GM23338 (cell line): ENCODE data around the gene HOXC12. TPM values are rescaled to one million over a fixed set of nuclear protein-coding genes. Genes with fewer than 3 reads are reported as not detected.

Experiments
- ATAC-seq: fragments of 200-7000 bp; cut with Tn5 transposase; 3 replicates; pipeline ENCODE4 v1.9.1; 2020
- DNase-seq: peaks from one replicate; pipeline ENCODE4 v3.0.0-alpha.2; 2015; ENCODE audit warnings: low spot score
- H2AFZ ChIP-seq: fragments of 200-600 bp; sonication (generic); 2 replicates; pipeline ENCODE4 v1.8.0; 2016; ENCODE audit warnings: antibody characterized with exemption, mild to moderate bottlenecking, moderate library complexity
- H3F3A ChIP-seq: fragments of 200-600 bp; sonication (generic); replicated peaks from 2 replicates; pipeline ENCODE4 v1.8.0; 2017; ENCODE audit warnings: antibody characterized with exemption, mixed run types, low read depth
- H3K27ac ChIP-seq: fragments of 200-600 bp; sonication (generic); 2 replicates; pipeline ENCODE4 v1.6.1; 2016; ENCODE audit warnings: low read depth
- H3K27me3 ChIP-seq: fragments of 200-600 bp; sonication (generic); 2 replicates; pipeline ENCODE4 v1.8.0; 2016; ENCODE audit warnings: mild to moderate bottlenecking, mixed run types, moderate library complexity; ENCODE audit not compliant: insufficient read depth
- H3K36me3 ChIP-seq: fragments of 200-600 bp; sonication (generic); 2 replicates; pipeline ENCODE4 v1.8.0; 2016; ENCODE audit warnings: mild to moderate bottlenecking; ENCODE audit not compliant: insufficient read depth
- H3K4me1 ChIP-seq: fragments of 200-600 bp; sonication (generic); 2 replicates; pipeline ENCODE4 v1.8.0; 2016; ENCODE audit warnings: mild to moderate bottlenecking, moderate library complexity; ENCODE audit not compliant: insufficient read depth
- H3K4me2 ChIP-seq: fragments of 200-600 bp; sonication (generic); 2 replicates; pipeline ENCODE4 v1.7.1; 2017; ENCODE audit warnings: mixed run types
- H3K4me3 ChIP-seq: fragments of 200-600 bp; sonication (generic); 2 replicates; pipeline ENCODE4 v1.6.1; 2016; ENCODE audit warnings: mixed run types
- H3K79me2 ChIP-seq: fragments of 200-600 bp; sonication (generic); replicated peaks from 2 replicates; pipeline ENCODE4 v1.8.0; 2017; ENCODE audit warnings: mild to moderate bottlenecking; ENCODE audit not compliant: insufficient read depth
- H3K9me2 ChIP-seq: fragments of 200-600 bp; sonication (generic); 2 replicates; pipeline ENCODE4 v1.8.0; 2017; ENCODE audit not compliant: insufficient read depth
- H4K20me1 ChIP-seq: fragments of 200-600 bp; sonication (generic); replicated peaks from 2 replicates; pipeline ENCODE4 v1.8.0; 2017; ENCODE audit warnings: mild to moderate bottlenecking; ENCODE audit not compliant: insufficient read depth
- H3K27ac Mint-ChIP-seq: 2 replicates; pipeline ENCODE4 v1.8.0; 2020; ENCODE audit warnings: inconsistent platforms, mild to moderate bottlenecking, moderate library complexity, mixed read lengths
- H3K27me3 Mint-ChIP-seq: 3 replicates; pipeline ENCODE4 v1.8.0; 2022; ENCODE audit warnings: low read depth, mild to moderate bottlenecking, moderate library complexity, mixed read lengths, inconsistent platforms; ENCODE audit not compliant: insufficient read depth, poor library complexity
- H3K36me3 Mint-ChIP-seq: 3 replicates; pipeline ENCODE4 v1.8.0; 2021; ENCODE audit warnings: low read depth, mild to moderate bottlenecking, inconsistent platforms, moderate library complexity, mixed read lengths
- H3K4me1 Mint-ChIP-seq: 3 replicates; pipeline ENCODE4 v1.8.0; 2020; ENCODE audit warnings: mild to moderate bottlenecking, inconsistent platforms, mixed read lengths
- H3K4me3 Mint-ChIP-seq: 3 replicates; pipeline ENCODE4 v1.8.0; 2021; ENCODE audit warnings: moderate library complexity, mild to moderate bottlenecking, inconsistent platforms, mixed read lengths
- H3K9me3 Mint-ChIP-seq: 3 replicates; pipeline ENCODE4 v1.8.0; 2020; ENCODE audit warnings: moderate library complexity, mild to moderate bottlenecking, inconsistent platforms, mixed read lengths
- CREB1 ChIP-seq: fragments of 250-450 bp; sonication (Bioruptor Pico); IDR thresholded peaks from 2 replicates; pipeline ENCODE4 v1.5.0; 2020; ENCODE audit warnings: low read depth, mild to moderate bottlenecking, moderate library complexity
- EZH2 ChIP-seq: fragments of 200-600 bp; sonication (generic); IDR thresholded peaks from one replicate; pipeline ENCODE4 v1.8.0; 2017; ENCODE audit warnings: antibody characterized with exemption, mild to moderate bottlenecking, low read depth; ENCODE audit not compliant: unreplicated experiment
- EZH2phosphoT487 ChIP-seq: fragments of 200-600 bp; sonication (generic); IDR thresholded peaks from one replicate; pipeline ENCODE4 v1.8.1; 2018; ENCODE audit warnings: antibody characterized with exemption; ENCODE audit not compliant: unreplicated experiment
- JUNB ChIP-seq: IDR thresholded peaks from one replicate; pipeline ENCODE4 v1.6.1; 2016; ENCODE audit warnings: antibody characterized with exemption; ENCODE audit not compliant: unreplicated experiment
- NANOG ChIP-seq: IDR thresholded peaks from 2 replicates; pipeline ENCODE4 v1.6.1; 2016; ENCODE audit warnings: antibody characterized with exemption, borderline replicate concordance
- POLR2AphosphoS5 ChIP-seq: IDR thresholded peaks from 2 replicates; pipeline ENCODE4 v1.6.1; 2016; ENCODE audit warnings: antibody characterized with exemption, low read depth
- STAT1 ChIP-seq: IDR thresholded peaks from one replicate; pipeline ENCODE4 v1.6.1; 2016; ENCODE audit warnings: antibody characterized with exemption; ENCODE audit not compliant: unreplicated experiment
- ZNF114 ChIP-seq: fragments of 250-450 bp; sonication (Bioruptor Pico); IDR thresholded peaks from 2 replicates; pipeline ENCODE4 v1.5.0; 2020; ENCODE audit warnings: mild to moderate bottlenecking, moderate library complexity
- ZNF331 ChIP-seq: fragments of 250-450 bp; sonication (Bioruptor Pico); IDR thresholded peaks from 2 replicates; pipeline ENCODE4 v1.5.0; 2020; ENCODE audit warnings: low read depth, mild to moderate bottlenecking, moderate library complexity
- polyA plus RNA-seq: library from polyadenylated mRNA; unstranded; fragments of >200 nt; fragmentation: Nextera tagmentation; extraction: Ambion mirVana; gene quantifications from 2 replicates; pipeline ENCODE4 v1.2.1, GENCODE V29; 2016
- total RNA-seq: library from RNA; depleted of rRNA; stranded (reverse); fragments of >200 nt; shearing (Covaris generic); gene quantifications from 2 replicates; pipeline ENCODE4 v1.2.3, GENCODE V29; 2014
- TF ChIP-seq, protein P1 (sequence below): IDR thresholded peaks from one replicate; pipeline ENCODE4 v1.6.1; 2018; ENCODE audit warnings: antibody characterized with exemption; ENCODE audit not compliant: unreplicated experiment
- TF ChIP-seq, protein P2 (sequence below): fragments of 250-450 bp; sonication (Bioruptor Pico); IDR thresholded peaks from 2 replicates; pipeline ENCODE4 v1.5.0; 2020; ENCODE audit warnings: mild to moderate bottlenecking, moderate library complexity
- TF ChIP-seq, protein P3 (sequence below), 2 experiments: fragments of 200-600 bp in 1 of 2; sonication (generic) in 1 of 2; conservative IDR thresholded peaks; 2 replicates each; pipeline versions ENCODE4 v1.5.1 to v1.6.1; 2016 to 2017; ENCODE audit warnings: antibody characterized with exemption in 2 of 2, low read depth in 2 of 2, mild to moderate bottlenecking in 2 of 2, moderate library complexity in 1 of 2
- TF ChIP-seq, protein P4 (sequence below): IDR thresholded peaks from 2 replicates; pipeline ENCODE4 v1.6.1; 2016; ENCODE audit warnings: antibody characterized with exemption

The HOXC12 gene
- total and polyA plus RNA-seq, 2 experiments from 2014 or later = not detected

- Histone ChIP-seq H3K79me2 (no peaks in the 10 kb centered on the region), H3K36me3 (no peaks in the 10 kb centered on the region), H3K27ac (no peak overlapping the region), H3K9me2 (no peaks in the 10 kb centered on the region), H4K20me1 (peaks cover 24% of the 10 kb centered on the region), H3K4me1 (peaks cover 7% of the 10 kb centered on the region; the same call in 1 of the 2 replicates), H3K27me3 (peaks cover 100% of the 10 kb centered on the region), H3K4me2 (no peak overlapping the region), H2AFZ (no peak overlapping the region), H3K4me3 (no peak overlapping the region), H3F3A (peaks cover 15% of the 10 kb centered on the region; the same call in 1 of the 2 replicates)
- H3K4me3 Mint-ChIP-seq = no peak overlapping the region
- H3K27me3 Mint-ChIP-seq = peaks cover 77% of the 10 kb centered on the region
- H3K36me3 Mint-ChIP-seq = no peaks in the 10 kb centered on the region
- ATAC-seq = no peak
- TF ChIP-seq STAT1 (no peak), JUNB (no peak), EZH2 (no peak), ZNF331 (CRISPR knock-in tag) (no peak), CREB1 (CRISPR knock-in tag) (no peak), EZH2phosphoT487 (no peak), ZNF114 (CRISPR knock-in tag) (no peak), POLR2AphosphoS5 (no peak), NANOG (no peak)
- TF ChIP-seq, protein P1, sequence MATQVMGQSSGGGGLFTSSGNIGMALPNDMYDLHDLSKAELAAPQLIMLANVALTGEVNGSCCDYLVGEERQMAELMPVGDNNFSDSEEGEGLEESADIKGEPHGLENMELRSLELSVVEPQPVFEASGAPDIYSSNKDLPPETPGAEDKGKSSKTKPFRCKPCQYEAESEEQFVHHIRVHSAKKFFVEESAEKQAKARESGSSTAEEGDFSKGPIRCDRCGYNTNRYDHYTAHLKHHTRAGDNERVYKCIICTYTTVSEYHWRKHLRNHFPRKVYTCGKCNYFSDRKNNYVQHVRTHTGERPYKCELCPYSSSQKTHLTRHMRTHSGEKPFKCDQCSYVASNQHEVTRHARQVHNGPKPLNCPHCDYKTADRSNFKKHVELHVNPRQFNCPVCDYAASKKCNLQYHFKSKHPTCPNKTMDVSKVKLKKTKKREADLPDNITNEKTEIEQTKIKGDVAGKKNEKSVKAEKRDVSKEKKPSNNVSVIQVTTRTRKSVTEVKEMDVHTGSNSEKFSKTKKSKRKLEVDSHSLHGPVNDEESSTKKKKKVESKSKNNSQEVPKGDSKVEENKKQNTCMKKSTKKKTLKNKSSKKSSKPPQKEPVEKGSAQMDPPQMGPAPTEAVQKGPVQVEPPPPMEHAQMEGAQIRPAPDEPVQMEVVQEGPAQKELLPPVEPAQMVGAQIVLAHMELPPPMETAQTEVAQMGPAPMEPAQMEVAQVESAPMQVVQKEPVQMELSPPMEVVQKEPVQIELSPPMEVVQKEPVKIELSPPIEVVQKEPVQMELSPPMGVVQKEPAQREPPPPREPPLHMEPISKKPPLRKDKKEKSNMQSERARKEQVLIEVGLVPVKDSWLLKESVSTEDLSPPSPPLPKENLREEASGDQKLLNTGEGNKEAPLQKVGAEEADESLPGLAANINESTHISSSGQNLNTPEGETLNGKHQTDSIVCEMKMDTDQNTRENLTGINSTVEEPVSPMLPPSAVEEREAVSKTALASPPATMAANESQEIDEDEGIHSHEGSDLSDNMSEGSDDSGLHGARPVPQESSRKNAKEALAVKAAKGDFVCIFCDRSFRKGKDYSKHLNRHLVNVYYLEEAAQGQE = no peak
- TF ChIP-seq, protein P2, sequence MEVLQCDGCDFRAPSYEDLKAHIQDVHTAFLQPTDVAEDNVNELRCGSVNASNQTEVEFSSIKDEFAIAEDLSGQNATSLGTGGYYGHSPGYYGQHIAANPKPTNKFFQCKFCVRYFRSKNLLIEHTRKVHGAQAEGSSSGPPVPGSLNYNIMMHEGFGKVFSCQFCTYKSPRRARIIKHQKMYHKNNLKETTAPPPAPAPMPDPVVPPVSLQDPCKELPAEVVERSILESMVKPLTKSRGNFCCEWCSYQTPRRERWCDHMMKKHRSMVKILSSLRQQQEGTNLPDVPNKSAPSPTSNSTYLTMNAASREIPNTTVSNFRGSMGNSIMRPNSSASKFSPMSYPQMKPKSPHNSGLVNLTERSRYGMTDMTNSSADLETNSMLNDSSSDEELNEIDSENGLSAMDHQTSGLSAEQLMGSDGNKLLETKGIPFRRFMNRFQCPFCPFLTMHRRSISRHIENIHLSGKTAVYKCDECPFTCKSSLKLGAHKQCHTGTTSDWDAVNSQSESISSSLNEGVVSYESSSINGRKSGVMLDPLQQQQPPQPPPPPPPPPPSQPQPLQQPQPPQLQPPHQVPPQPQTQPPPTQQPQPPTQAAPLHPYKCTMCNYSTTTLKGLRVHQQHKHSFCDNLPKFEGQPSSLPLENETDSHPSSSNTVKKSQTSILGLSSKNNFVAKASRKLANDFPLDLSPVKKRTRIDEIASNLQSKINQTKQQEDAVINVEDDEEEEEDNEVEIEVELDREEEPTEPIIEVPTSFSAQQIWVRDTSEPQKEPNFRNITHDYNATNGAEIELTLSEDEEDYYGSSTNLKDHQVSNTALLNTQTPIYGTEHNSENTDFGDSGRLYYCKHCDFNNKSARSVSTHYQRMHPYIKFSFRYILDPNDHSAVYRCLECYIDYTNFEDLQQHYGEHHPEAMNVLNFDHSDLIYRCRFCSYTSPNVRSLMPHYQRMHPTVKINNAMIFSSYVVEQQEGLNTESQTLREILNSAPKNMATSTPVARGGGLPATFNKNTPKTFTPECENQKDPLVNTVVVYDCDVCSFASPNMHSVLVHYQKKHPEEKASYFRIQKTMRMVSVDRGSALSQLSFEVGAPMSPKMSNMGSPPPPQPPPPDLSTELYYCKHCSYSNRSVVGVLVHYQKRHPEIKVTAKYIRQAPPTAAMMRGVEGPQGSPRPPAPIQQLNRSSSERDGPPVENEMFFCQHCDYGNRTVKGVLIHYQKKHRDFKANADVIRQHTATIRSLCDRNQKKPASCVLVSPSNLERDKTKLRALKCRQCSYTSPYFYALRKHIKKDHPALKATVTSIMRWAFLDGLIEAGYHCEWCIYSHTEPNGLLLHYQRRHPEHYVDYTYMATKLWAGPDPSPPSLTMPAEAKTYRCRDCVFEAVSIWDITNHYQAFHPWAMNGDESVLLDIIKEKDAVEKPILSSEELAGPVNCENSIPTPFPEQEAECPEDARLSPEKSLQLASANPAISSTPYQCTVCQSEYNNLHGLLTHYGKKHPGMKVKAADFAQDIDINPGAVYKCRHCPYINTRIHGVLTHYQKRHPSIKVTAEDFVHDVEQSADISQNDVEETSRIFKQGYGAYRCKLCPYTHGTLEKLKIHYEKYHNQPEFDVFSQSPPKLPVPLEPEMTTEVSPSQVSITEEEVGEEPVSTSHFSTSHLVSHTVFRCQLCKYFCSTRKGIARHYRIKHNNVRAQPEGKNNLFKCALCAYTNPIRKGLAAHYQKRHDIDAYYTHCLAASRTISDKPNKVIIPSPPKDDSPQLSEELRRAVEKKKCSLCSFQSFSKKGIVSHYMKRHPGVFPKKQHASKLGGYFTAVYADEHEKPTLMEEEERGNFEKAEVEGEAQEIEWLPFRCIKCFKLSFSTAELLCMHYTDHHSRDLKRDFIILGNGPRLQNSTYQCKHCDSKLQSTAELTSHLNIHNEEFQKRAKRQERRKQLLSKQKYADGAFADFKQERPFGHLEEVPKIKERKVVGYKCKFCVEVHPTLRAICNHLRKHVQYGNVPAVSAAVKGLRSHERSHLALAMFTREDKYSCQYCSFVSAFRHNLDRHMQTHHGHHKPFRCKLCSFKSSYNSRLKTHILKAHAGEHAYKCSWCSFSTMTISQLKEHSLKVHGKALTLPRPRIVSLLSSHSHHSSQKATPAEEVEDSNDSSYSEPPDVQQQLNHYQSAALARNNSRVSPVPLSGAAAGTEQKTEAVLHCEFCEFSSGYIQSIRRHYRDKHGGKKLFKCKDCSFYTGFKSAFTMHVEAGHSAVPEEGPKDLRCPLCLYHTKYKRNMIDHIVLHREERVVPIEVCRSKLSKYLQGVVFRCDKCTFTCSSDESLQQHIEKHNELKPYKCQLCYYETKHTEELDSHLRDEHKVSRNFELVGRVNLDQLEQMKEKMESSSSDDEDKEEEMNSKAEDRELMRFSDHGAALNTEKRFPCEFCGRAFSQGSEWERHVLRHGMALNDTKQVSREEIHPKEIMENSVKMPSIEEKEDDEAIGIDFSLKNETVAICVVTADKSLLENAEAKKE = no peak
- TF ChIP-seq, protein P3, sequence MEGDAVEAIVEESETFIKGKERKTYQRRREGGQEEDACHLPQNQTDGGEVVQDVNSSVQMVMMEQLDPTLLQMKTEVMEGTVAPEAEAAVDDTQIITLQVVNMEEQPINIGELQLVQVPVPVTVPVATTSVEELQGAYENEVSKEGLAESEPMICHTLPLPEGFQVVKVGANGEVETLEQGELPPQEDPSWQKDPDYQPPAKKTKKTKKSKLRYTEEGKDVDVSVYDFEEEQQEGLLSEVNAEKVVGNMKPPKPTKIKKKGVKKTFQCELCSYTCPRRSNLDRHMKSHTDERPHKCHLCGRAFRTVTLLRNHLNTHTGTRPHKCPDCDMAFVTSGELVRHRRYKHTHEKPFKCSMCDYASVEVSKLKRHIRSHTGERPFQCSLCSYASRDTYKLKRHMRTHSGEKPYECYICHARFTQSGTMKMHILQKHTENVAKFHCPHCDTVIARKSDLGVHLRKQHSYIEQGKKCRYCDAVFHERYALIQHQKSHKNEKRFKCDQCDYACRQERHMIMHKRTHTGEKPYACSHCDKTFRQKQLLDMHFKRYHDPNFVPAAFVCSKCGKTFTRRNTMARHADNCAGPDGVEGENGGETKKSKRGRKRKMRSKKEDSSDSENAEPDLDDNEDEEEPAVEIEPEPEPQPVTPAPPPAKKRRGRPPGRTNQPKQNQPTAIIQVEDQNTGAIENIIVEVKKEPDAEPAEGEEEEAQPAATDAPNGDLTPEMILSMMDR (conservative IDR thresholded peaks at IDR 0.05; ENCODE audit: low read depth in 2 of 2) = no peak
- TF ChIP-seq, protein P4, sequence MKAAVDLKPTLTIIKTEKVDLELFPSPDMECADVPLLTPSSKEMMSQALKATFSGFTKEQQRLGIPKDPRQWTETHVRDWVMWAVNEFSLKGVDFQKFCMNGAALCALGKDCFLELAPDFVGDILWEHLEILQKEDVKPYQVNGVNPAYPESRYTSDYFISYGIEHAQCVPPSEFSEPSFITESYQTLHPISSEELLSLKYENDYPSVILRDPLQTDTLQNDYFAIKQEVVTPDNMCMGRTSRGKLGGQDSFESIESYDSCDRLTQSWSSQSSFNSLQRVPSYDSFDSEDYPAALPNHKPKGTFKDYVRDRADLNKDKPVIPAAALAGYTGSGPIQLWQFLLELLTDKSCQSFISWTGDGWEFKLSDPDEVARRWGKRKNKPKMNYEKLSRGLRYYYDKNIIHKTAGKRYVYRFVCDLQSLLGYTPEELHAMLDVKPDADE = no peak
- no peak for DNase-seq
- H3K4me1 Mint-ChIP-seq = peaks cover 20% of the 10 kb centered on the region
- no peak overlapping the region for H3K27ac Mint-ChIP-seq
- H3K9me3 Mint-ChIP-seq = no peaks in the 10 kb centered on the region
Measured at GRCh38 chr12:53924521-53925405, 29.9 kb upstream of the HOXC12 start.
